Large intestine (tissue), 3 donors: ENCODE results near the gene MROH9. TPM values are rescaled to one million over a fixed set of nuclear protein-coding genes. Genes with fewer than 3 reads are reported as not detected.

ENCODE experiments used
- DNase-seq, 2 donors: peaks; one replicate each; pipeline versions ENCODE4 v3.0.0 to v3.0.0-alpha.2; 2013
- H3K27ac ChIP-seq: one replicate; pipeline ENCODE4 v1.5.1; 2013; ENCODE audit warnings: low read length
- H3K27me3 ChIP-seq: 2 replicates; pipeline ENCODE4 v1.6.1; 2013; ENCODE audit warnings: low read length; ENCODE audit not compliant: control insufficient read depth, insufficient read depth
- H3K36me3 ChIP-seq: 2 replicates; pipeline ENCODE4 v1.6.1; 2013; ENCODE audit warnings: low read length; ENCODE audit not compliant: control insufficient read depth, insufficient read depth
- H3K4me1 ChIP-seq: one replicate; pipeline ENCODE4 v1.6.1; 2013; ENCODE audit warnings: low read length; ENCODE audit not compliant: control insufficient read depth, insufficient read depth
- H3K4me3 ChIP-seq: one replicate; pipeline ENCODE4 v1.5.1; 2013; ENCODE audit warnings: low read length
- H3K9me3 ChIP-seq: one replicate; pipeline ENCODE4 v1.6.1; 2013; ENCODE audit warnings: mild to moderate bottlenecking, low read depth, low read length, moderate library complexity; ENCODE audit not compliant: control insufficient read depth
- WGBS: methylation state at CpG from one replicate; pipeline ENCODE4 v1.1.5; 2013; ENCODE audit warnings: low lambda C conversion rate; ENCODE audit not compliant: insufficient coverage; 5-methylcytosine and 5-hydroxymethylcytosine counted together
- polyA plus RNA-seq: library from polyadenylated mRNA; unstranded; fragments of 120-200 nt; gene quantifications from one replicate; pipeline ENCODE4 v1.2.1, GENCODE V29; 2013

Gene MROH9
- polyA plus RNA-seq, 1 donor: not detected

- H3K4me1 ChIP-seq: peaks cover 21% of the 10 kb centered on the region
- peak overlapping the region; percentile 87 for H3K27ac ChIP-seq
- no peaks in the 10 kb centered on the region for H3K27me3 ChIP-seq
- peak in 1 of 2 donors; percentile 77 for DNase-seq
- no peaks in the 10 kb centered on the region for H3K36me3 ChIP-seq
- H3K4me3 ChIP-seq: no peak overlapping the region
- H3K9me3 ChIP-seq: no peaks in the 10 kb centered on the region
Observed at GRCh38 chr1:171081314-171081753, 146.0 kb downstream of the MROH9 start.

- Histone ChIP-seq H3K36me3 (no peaks in the 10 kb centered on the region), H3K9me3 (no peaks in the 10 kb centered on the region), H3K4me1 (peaks cover 21% of the 10 kb centered on the region), H3K27me3 (no peaks in the 10 kb centered on the region), H3K27ac (peak overlapping the region; percentile 87), H3K4me3 (no peak overlapping the region)
- peak; percentile 37 to 75 for DNase-seq
- 55% methylated on average over 2 of the region's 7 CpGs for WGBS
Observed at GRCh38 chr1:171081763-171082201, 146.4 kb downstream of the MROH9 start.

- Histone ChIP-seq H3K27ac (peak overlapping the region; percentile 87), H3K4me3 (no peak overlapping the region), H3K4me1 (peaks cover 21% of the 10 kb centered on the region), H3K9me3 (no peaks in the 10 kb centered on the region), H3K27me3 (no peaks in the 10 kb centered on the region), H3K36me3 (no peaks in the 10 kb centered on the region)
- WGBS: 20% methylated on average over 1 of the region's 1 CpG
- peak in 1 of 2 donors; percentile 59 for DNase-seq
Observed at GRCh38 chr1:171082606-171083005, 147.3 kb downstream of the MROH9 start.

GRCh38 chr1:171083222-171083621 is 147.9 kb downstream of the MROH9 start:
- peaks cover 21% of the 10 kb centered on the region for H3K4me1 ChIP-seq
- WGBS: 83% methylated on average over 1 of the region's 5 CpGs
- no peaks in the 10 kb centered on the region for H3K36me3 ChIP-seq
- H3K4me3 ChIP-seq: no peak overlapping the region
- peak overlapping the region; percentile 87 for H3K27ac ChIP-seq
- no peak for DNase-seq
- no peaks in the 10 kb centered on the region for H3K27me3 ChIP-seq
- H3K9me3 ChIP-seq: no peaks in the 10 kb centered on the region

GRCh38 chr1:171084091-171084490 is 148.8 kb downstream of the MROH9 start:
- no peaks in the 10 kb centered on the region for H3K9me3 ChIP-seq
- H3K27ac ChIP-seq: peak overlapping the region; percentile 1
- no peaks in the 10 kb centered on the region for H3K36me3 ChIP-seq
- no peak for DNase-seq
- no peaks in the 10 kb centered on the region for H3K27me3 ChIP-seq
- H3K4me3 ChIP-seq: no peak overlapping the region
- H3K4me1 ChIP-seq: peaks cover 21% of the 10 kb centered on the region

- WGBS: 80% methylated on average over 1 of the region's 2 CpGs
- Histone ChIP-seq H3K9me3 (no peaks in the 10 kb centered on the region), H3K36me3 (no peaks in the 10 kb centered on the region), H3K4me1 (peaks cover 21% of the 10 kb centered on the region), H3K27ac (peak overlapping the region; percentile 1), H3K27me3 (no peaks in the 10 kb centered on the region), H3K4me3 (no peak overlapping the region)
- peak in 1 of 2 donors; percentile 51 for DNase-seq
Observed at GRCh38 chr1:171084870-171085269, 149.5 kb downstream of the MROH9 start.

GRCh38 chr1:171087896-171088295 is 152.6 kb downstream of the MROH9 start:
- H3K4me1 ChIP-seq: peaks cover 8% of the 10 kb centered on the region
- no peaks in the 10 kb centered on the region for H3K27me3 ChIP-seq
- no peaks in the 10 kb centered on the region for H3K36me3 ChIP-seq
- H3K4me3 ChIP-seq: no peak overlapping the region
- no peak overlapping the region for H3K27ac ChIP-seq
- no peaks in the 10 kb centered on the region for H3K9me3 ChIP-seq
- DNase-seq: peak in 1 of 2 donors; percentile 34

- Histone ChIP-seq H3K27ac (no peak within 1 kb of the TSS), H3K4me3 (no peak within 1 kb of the TSS), H3K9me3 (no peaks in the 10 kb centered on the region), H3K36me3 (no peaks in the 10 kb centered on the region), H3K4me1 (no peaks in the 10 kb centered on the region), H3K27me3 (no peaks in the 10 kb centered on the region)
- 80% methylated on average over 1 of the region's 5 CpGs for WGBS
- DNase-seq: no peak
Observed at GRCh38 chr1:171090604-171091003, 155.3 kb downstream of the MROH9 start, which contains the start of gene FMO3. FMO3 (plus strand) TSS chr1:171090905; CDS start chr1:171092659, 1,754 bp downstream.

- 80% methylated on average over 1 of the region's 1 CpG for WGBS
- Histone ChIP-seq H3K27ac (no peak overlapping the region), H3K9me3 (no peaks in the 10 kb centered on the region), H3K4me3 (no peak overlapping the region), H3K4me1 (no peaks in the 10 kb centered on the region), H3K27me3 (no peaks in the 10 kb centered on the region), H3K36me3 (no peaks in the 10 kb centered on the region)
- DNase-seq: no peak
Observed at GRCh38 chr1:171103862-171104261, 168.5 kb downstream of the MROH9 start.

GRCh38 chr1:171107262-171107940 is 172.1 kb downstream of the MROH9 start:
- Histone ChIP-seq H3K27me3 (no peaks in the 10 kb centered on the region), H3K27ac (no peak overlapping the region), H3K36me3 (no peaks in the 10 kb centered on the region), H3K4me1 (no peaks in the 10 kb centered on the region), H3K9me3 (no peaks in the 10 kb centered on the region), H3K4me3 (no peak overlapping the region)
- DNase-seq: no peak
- WGBS: 100% methylated on average over 1 of the region's 3 CpGs

GRCh38 chr1:171107969-171108368 is 172.6 kb downstream of the MROH9 start:
- WGBS: no CpG with 5 or more reads among the region's 8 CpGs
- DNase-seq: no peak
- Histone ChIP-seq H3K9me3 (no peaks in the 10 kb centered on the region), H3K36me3 (no peaks in the 10 kb centered on the region), H3K27ac (no peak overlapping the region), H3K4me3 (no peak overlapping the region), H3K4me1 (no peaks in the 10 kb centered on the region), H3K27me3 (no peaks in the 10 kb centered on the region)
